IPS-18a (cell line): ENCODE data around the gene AUTS2.

Experiments
- H3K27ac ChIP-seq: one replicate; pipeline ENCODE4 v1.5.1; 2013; ENCODE audit warnings: low read length
- H3K27me3 ChIP-seq: one replicate; pipeline ENCODE4 v1.6.1; 2013; ENCODE audit warnings: mild to moderate bottlenecking, low read length; ENCODE audit not compliant: control insufficient read depth, insufficient read depth
- H3K36me3 ChIP-seq: one replicate; pipeline ENCODE4 v1.6.1; 2013; ENCODE audit warnings: low read depth, low read length; ENCODE audit not compliant: control insufficient read depth
- H3K4me1 ChIP-seq: one replicate; pipeline ENCODE4 v1.6.1; 2013; ENCODE audit warnings: low read depth, low read length; ENCODE audit not compliant: control insufficient read depth
- H3K4me3 ChIP-seq: one replicate; pipeline ENCODE4 v1.5.1; 2013; ENCODE audit warnings: low read length
- H3K9ac ChIP-seq: one replicate; pipeline ENCODE4 v1.6.1; 2013; ENCODE audit warnings: mild to moderate bottlenecking, low read length, moderate library complexity
- H3K9me3 ChIP-seq: one replicate; pipeline ENCODE4 v1.6.1; 2013; ENCODE audit warnings: low read depth, low read length; ENCODE audit not compliant: control insufficient read depth

Gene AUTS2

GRCh38 chr7:69714886-69715576 is 116.8 kb downstream of the AUTS2 start:
- peaks cover 16% of the 10 kb centered on the region for H3K4me1 ChIP-seq

GRCh38 chr7:69717221-69717620 is 118.9 kb downstream of the AUTS2 start:
- Histone ChIP-seq H3K4me3 (no peak overlapping the region), H3K36me3 (no peaks in the 10 kb centered on the region), H3K9me3 (no peaks in the 10 kb centered on the region), H3K4me1 (no peaks in the 10 kb centered on the region), H3K27me3 (no peaks in the 10 kb centered on the region), H3K27ac (no peak overlapping the region), H3K9ac (no peak overlapping the region)

More at GRCh38 chr7:69714886-69715576, 116.8 kb downstream of the AUTS2 start:
- no peaks in the 10 kb centered on the region for H3K9me3 ChIP-seq
- H3K27ac ChIP-seq = no peak overlapping the region
- no peak overlapping the region for H3K4me3 ChIP-seq
- H3K9ac ChIP-seq = no peak overlapping the region
- H3K27me3 ChIP-seq = no peaks in the 10 kb centered on the region
- H3K36me3 ChIP-seq = no peaks in the 10 kb centered on the region

- H3K27ac ChIP-seq = no peak overlapping the region
- no peaks in the 10 kb centered on the region for H3K36me3 ChIP-seq
- no peaks in the 10 kb centered on the region for H3K9me3 ChIP-seq
- H3K9ac ChIP-seq = no peak overlapping the region
- H3K4me3 ChIP-seq = no peak overlapping the region
- H3K27me3 ChIP-seq = no peaks in the 10 kb centered on the region
- H3K4me1 ChIP-seq = no peaks in the 10 kb centered on the region
Measured at GRCh38 chr7:69719717-69720116, 121.4 kb downstream of the AUTS2 start.

- Histone ChIP-seq H3K9me3 (no peaks in the 10 kb centered on the region), H3K4me1 (peaks cover under 1% of the 10 kb centered on the region), H3K9ac (no peak overlapping the region)
Measured at GRCh38 chr7:69722843-69723242, 124.6 kb downstream of the AUTS2 start.

GRCh38 chr7:69723663-69724062 is 125.4 kb downstream of the AUTS2 start:
- peaks cover 4% of the 10 kb centered on the region for H3K4me1 ChIP-seq
- no peak overlapping the region for H3K4me3 ChIP-seq
- no peaks in the 10 kb centered on the region for H3K36me3 ChIP-seq
- H3K27ac ChIP-seq = no peak overlapping the region
- H3K9ac ChIP-seq = no peak overlapping the region
- H3K9me3 ChIP-seq = no peaks in the 10 kb centered on the region
- H3K27me3 ChIP-seq = no peaks in the 10 kb centered on the region

More at GRCh38 chr7:69722843-69723242, 124.6 kb downstream of the AUTS2 start:
- Histone ChIP-seq H3K36me3 (no peaks in the 10 kb centered on the region), H3K4me3 (no peak overlapping the region), H3K27me3 (no peaks in the 10 kb centered on the region), H3K27ac (no peak overlapping the region)

- no peak overlapping the region for H3K27ac ChIP-seq
- H3K9ac ChIP-seq = no peak overlapping the region
Measured at GRCh38 chr7:69728304-69728703, 130.0 kb downstream of the AUTS2 start.

GRCh38 chr7:69732203-69732602 is 133.9 kb downstream of the AUTS2 start:
- H3K4me3 ChIP-seq = no peak overlapping the region

More at GRCh38 chr7:69728304-69728703, 130.0 kb downstream of the AUTS2 start:
- Histone ChIP-seq H3K4me1 (peaks cover 24% of the 10 kb centered on the region), H3K27me3 (no peaks in the 10 kb centered on the region), H3K9me3 (no peaks in the 10 kb centered on the region), H3K4me3 (no peak overlapping the region), H3K36me3 (no peaks in the 10 kb centered on the region)

GRCh38 chr7:69735582-69735981 is 137.3 kb downstream of the AUTS2 start:
- Histone ChIP-seq H3K27ac (no peak overlapping the region), H3K27me3 (no peaks in the 10 kb centered on the region), H3K9me3 (no peaks in the 10 kb centered on the region), H3K4me1 (peaks cover 48% of the 10 kb centered on the region), H3K4me3 (no peak overlapping the region), H3K9ac (no peak overlapping the region), H3K36me3 (no peaks in the 10 kb centered on the region)

More at GRCh38 chr7:69732203-69732602, 133.9 kb downstream of the AUTS2 start:
- H3K9me3 ChIP-seq = no peaks in the 10 kb centered on the region
- no peak overlapping the region for H3K9ac ChIP-seq
- no peaks in the 10 kb centered on the region for H3K36me3 ChIP-seq
- no peak overlapping the region for H3K27ac ChIP-seq
- no peaks in the 10 kb centered on the region for H3K27me3 ChIP-seq
- H3K4me1 ChIP-seq = peaks cover 33% of the 10 kb centered on the region

GRCh38 chr7:69736126-69736810 is 138.0 kb downstream of the AUTS2 start:
- no peak overlapping the region for H3K27ac ChIP-seq
- H3K4me3 ChIP-seq = no peak overlapping the region
- H3K9ac ChIP-seq = no peak overlapping the region
- no peaks in the 10 kb centered on the region for H3K9me3 ChIP-seq
- no peaks in the 10 kb centered on the region for H3K27me3 ChIP-seq
- H3K4me1 ChIP-seq = peaks cover 48% of the 10 kb centered on the region
- no peaks in the 10 kb centered on the region for H3K36me3 ChIP-seq

GRCh38 chr7:69738396-69738951 is 140.2 kb downstream of the AUTS2 start:
- Histone ChIP-seq H3K27me3 (no peaks in the 10 kb centered on the region), H3K4me3 (no peak overlapping the region), H3K9ac (no peak overlapping the region), H3K9me3 (no peaks in the 10 kb centered on the region), H3K27ac (no peak overlapping the region), H3K36me3 (no peaks in the 10 kb centered on the region), H3K4me1 (peaks cover 29% of the 10 kb centered on the region)

- H3K4me3 ChIP-seq = no peak overlapping the region
- H3K9ac ChIP-seq = no peak overlapping the region
- no peaks in the 10 kb centered on the region for H3K36me3 ChIP-seq
- no peak overlapping the region for H3K27ac ChIP-seq
- H3K9me3 ChIP-seq = no peaks in the 10 kb centered on the region
- peaks cover 29% of the 10 kb centered on the region for H3K4me1 ChIP-seq
- H3K27me3 ChIP-seq = no peaks in the 10 kb centered on the region
Measured at GRCh38 chr7:69739190-69739589, 140.9 kb downstream of the AUTS2 start.
